Retinal pigment epithelial cell (primary cell): ENCODE data around the gene PDF.
"Not testable (repeated sequence)": the region's sequence is repeated elsewhere in the genome, so short reads cannot be mapped to it uniquely, and the experiment has no call there.

Source experiments
- DNase-seq: peaks from one replicate; pipeline ENCODE4 v3.0.0-alpha.2; 2010; ENCODE audit warnings: low read depth
- H3K4me3 ChIP-seq: 2 replicates; pipeline ENCODE4 v1.5.1; 2011; ENCODE audit warnings: mild to moderate bottlenecking, low read length, control low read depth, moderate library complexity
- TF ChIP-seq, protein P1 (sequence below): conservative IDR thresholded peaks from 2 replicates; pipeline ENCODE4 v1.5.1; 2011; ENCODE audit warnings: low read depth, low read length, control low read depth, inconsistent platforms

PDF gene

DNA sequence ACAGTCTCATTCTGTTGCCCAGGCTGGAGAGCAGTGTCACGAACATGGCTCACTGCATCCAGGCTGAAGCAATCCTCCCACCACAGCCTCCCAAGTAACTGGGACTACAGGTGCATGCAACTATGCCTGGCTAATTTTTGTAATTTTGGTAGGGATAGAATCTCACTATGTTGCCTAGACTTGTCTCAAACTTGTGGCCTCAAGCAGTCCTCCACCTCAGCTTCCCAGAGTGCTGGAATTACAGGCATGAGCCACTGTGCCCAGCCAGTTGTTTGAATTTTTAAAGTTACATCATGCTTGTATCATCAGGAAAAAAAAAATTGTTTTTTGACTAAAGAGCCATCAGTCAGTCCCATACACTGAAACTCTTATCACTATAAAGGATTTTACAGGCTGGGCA is 36.3 kb downstream of the PDF start:
- TF ChIP-seq, protein P1, sequence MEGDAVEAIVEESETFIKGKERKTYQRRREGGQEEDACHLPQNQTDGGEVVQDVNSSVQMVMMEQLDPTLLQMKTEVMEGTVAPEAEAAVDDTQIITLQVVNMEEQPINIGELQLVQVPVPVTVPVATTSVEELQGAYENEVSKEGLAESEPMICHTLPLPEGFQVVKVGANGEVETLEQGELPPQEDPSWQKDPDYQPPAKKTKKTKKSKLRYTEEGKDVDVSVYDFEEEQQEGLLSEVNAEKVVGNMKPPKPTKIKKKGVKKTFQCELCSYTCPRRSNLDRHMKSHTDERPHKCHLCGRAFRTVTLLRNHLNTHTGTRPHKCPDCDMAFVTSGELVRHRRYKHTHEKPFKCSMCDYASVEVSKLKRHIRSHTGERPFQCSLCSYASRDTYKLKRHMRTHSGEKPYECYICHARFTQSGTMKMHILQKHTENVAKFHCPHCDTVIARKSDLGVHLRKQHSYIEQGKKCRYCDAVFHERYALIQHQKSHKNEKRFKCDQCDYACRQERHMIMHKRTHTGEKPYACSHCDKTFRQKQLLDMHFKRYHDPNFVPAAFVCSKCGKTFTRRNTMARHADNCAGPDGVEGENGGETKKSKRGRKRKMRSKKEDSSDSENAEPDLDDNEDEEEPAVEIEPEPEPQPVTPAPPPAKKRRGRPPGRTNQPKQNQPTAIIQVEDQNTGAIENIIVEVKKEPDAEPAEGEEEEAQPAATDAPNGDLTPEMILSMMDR: no peak
- no peak for DNase-seq
- no peak overlapping the region for H3K4me3 ChIP-seq

DNA sequence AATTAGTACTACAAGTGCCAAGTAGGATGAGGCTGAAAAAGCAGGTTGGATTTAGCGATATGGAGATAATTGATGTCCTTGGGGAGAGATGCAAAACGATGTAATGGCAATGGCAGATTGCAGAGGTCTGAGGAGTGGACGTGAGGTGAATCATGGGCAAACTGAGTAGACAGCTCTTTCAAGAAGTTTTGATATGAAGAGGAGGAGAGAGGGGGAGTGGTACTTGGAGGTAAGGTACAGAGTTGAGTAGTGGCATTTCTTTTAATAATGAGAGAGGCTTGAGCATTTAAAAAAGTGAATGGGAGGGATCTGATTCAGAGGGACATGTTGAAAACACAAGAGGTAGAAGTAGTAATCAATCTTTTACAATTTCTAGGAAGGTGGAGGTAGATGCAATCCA is 37.0 kb downstream of the PDF start:
- TF ChIP-seq, protein P1: no peak
- DNase-seq: no peak
- no peak overlapping the region for H3K4me3 ChIP-seq

DNA sequence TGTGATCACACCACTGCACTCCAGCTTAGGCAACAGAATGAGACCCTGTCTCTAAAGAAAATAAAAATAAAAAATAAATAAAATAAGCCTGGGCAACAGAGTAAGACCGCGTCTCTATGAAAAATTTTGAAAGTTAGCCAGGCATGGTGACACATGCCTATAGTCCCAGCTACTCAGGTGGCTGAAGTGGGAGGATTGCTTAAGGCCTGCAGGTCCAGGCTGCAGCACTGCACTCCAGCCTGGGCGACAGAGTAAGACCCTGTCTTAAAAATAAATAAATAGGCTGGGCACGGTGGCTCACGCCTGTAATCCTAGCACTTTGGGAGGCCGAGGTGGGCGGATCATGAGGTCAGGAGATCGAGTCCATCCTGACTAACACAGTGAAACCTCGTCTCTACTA is 38.7 kb downstream of the PDF start:
- not testable (repeated sequence) for DNase-seq

DNA sequence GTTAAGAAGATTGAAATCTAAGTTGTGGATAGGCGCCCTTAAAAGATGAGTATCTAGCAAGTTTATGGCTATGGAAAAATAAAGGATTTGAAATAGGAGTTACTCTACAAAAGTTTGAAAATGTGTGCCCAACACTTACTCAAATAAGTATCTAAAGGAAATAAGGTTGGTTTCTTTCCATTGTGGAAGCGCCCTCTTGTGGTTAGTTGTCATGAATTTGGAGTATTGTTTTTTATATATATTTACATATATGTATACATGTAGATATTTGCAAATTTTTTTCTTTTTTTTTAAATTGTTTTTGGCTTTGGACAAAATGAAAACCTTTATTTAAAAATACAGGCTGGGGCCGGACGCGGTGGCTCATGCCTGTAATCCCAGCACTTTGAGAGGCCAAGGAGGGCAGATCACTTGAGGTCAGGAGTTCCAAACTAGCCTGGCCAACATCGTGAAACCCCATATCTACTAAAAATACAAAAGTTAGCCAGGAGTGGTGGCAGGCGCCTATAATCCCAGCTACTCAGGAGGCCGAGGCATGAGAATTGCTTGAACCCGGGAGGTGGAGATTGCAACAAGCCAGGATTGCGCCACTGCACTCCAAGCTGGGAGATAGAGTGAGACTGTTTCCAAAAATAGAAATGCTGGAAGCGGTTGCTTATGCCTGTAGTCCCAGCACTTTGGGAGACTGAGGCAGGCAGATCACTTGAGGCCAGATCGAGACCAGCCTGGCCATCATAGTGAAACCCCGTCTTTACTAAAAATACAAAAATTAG is 43.3 kb downstream of the PDF start:
- DNase-seq: no peak
- TF ChIP-seq, protein P1: peak; percentile 53
- H3K4me3 ChIP-seq: no peak overlapping the region

More for the DNA sequence above, 38.7 kb downstream of the PDF start:
- H3K4me3 ChIP-seq: not testable (repeated sequence)

DNA sequence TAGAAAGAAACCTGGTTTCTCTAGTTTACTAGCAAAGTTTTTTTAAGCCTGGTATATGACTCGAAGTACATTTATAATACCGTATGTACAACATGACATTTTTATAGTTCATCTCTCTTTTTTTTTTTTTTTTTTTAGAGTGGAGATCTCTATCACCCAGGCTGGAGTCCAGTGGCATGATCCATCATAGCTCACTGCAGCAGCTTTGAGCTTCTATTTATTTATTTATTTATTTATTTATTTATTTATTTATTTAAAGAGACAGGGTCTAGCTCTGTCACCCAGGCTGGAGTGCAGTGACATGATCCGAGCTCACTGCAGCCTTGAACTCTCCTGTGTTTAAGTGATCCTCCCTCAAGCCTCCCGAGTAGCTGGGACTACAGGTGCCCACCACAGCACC is 45.1 kb downstream of the PDF start:
- DNase-seq: no peak
- TF ChIP-seq, protein P1: no peak
- H3K4me3 ChIP-seq: no peak overlapping the region

DNA sequence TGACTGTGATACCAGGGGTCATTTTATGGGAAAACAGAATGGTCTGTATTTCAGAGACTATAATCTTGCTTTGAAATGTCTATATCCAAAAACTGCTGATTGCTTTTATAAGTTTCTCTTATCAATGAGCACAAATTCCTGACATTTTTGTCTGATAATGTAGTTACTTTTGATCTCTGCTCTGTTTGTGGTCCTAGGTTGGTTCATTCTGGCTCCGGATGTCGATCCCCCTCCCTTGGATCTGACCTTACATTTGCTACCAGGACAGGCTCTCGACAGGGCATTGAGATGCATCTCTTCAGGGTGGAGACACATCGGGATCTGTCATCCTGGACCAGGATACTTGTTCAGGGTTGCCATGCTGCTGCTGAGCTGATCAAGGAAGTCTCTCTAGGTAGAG is 46.5 kb downstream of the PDF start:
- TF ChIP-seq, protein P1: no peak
- DNase-seq: no peak
- H3K4me3 ChIP-seq: no peak overlapping the region

DNA sequence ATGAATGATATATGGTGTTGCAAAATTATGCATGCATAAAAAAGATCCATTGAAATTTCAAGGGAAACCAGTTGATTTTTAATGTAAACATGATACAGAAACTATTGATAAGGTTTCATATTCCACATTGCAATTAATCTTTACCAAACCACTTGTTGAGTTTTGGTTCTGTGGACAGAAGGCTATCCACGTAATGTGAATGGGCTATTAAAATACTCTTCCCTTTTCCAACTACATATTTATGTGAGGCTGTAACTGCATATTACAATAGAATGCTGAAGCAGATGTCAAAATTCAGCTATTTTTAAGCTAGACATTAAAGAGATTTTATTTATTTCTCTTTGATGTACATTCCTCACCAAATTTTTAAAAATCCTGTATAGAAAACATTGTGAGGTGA is 53.0 kb downstream of the PDF start:
- no peak overlapping the region for H3K4me3 ChIP-seq
- TF ChIP-seq, protein P1: no peak
- DNase-seq: no peak
